Measurements from ENCODE around the gene ANKFY1. TPM values are rescaled to one million over a fixed set of nuclear protein-coding genes. Genes with fewer than 3 reads are reported as not detected.
"Not testable (repeated sequence)": the region's sequence is repeated elsewhere in the genome, so short reads cannot be mapped to it uniquely, and the experiment has no call there.

ANKFY1 gene
- total and polyA plus RNA-seq, 9 donors, result 13.7 to 65.1 (median 45.7) TPM

DNA sequence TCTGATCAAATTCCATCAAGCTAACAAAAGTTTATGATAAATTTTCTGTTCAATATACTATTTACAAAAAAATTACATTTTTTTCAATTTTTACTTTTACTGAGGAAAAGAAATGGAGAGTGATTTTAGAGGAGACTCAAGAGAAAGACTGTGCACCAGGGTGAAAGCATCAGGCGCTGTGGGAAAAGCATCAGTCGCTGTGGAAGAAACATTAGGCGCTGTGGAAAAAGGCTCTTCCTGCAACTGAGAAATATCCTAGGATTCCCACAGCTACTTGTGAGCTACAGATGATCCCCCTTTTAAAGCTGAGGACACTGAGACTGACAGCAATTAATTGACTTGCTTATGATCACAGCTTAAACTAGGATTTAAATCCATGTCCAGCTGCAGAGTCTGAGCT lies 4.9 kb downstream of the ANKFY1 start:
- intact Hi-C loops (cut with DNase I), result no loop called here
- Histone ChIP-seq H3K4me3 (no peak overlapping the region), H3K9me3 (no peaks in the 10 kb centered on the region), H3K27ac (no peak overlapping the region), H3K36me3 (no peaks in the 10 kb centered on the region), H3K27me3 (no peaks in the 10 kb centered on the region), H3K4me1 (ENCODE audit: insufficient read depth) (peaks cover 12% of the 10 kb centered on the region)
- 96 to 100% (median 99%) methylated on average over 3 of the region's 3 CpGs for WGBS, 3 donors
- DNase-seq, result no peak
- TF ChIP-seq EP300 (IDR thresholded peaks at IDR 0.05) (no peak), POLR2A (IDR thresholded peaks at IDR 0.05) (no peak)
- TF ChIP-seq, protein P1, sequence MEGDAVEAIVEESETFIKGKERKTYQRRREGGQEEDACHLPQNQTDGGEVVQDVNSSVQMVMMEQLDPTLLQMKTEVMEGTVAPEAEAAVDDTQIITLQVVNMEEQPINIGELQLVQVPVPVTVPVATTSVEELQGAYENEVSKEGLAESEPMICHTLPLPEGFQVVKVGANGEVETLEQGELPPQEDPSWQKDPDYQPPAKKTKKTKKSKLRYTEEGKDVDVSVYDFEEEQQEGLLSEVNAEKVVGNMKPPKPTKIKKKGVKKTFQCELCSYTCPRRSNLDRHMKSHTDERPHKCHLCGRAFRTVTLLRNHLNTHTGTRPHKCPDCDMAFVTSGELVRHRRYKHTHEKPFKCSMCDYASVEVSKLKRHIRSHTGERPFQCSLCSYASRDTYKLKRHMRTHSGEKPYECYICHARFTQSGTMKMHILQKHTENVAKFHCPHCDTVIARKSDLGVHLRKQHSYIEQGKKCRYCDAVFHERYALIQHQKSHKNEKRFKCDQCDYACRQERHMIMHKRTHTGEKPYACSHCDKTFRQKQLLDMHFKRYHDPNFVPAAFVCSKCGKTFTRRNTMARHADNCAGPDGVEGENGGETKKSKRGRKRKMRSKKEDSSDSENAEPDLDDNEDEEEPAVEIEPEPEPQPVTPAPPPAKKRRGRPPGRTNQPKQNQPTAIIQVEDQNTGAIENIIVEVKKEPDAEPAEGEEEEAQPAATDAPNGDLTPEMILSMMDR (IDR thresholded peaks at IDR 0.05), result no peak

DNA sequence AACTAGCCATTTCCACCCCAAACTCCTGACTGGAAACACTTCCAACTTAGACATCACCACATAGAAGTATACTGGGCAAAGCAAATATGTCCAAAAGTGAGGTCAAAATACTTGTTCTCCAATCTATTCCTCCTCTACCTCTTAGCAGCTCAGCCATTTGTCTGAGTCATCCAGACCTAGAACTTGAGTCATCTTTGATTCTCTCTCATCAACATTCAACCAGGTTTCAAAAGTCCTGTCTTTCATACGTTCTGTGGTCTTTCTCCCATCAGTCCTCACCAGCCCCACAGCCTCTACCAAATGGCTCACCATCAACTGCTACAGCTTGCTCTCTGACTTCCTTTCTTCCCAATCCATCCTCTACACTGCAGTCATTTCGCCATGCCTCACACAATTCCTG lies 6.8 kb downstream of the ANKFY1 start:
- Histone ChIP-seq H3K27me3 (no peaks in the 10 kb centered on the region), H3K4me1 (ENCODE audit: insufficient read depth) (peaks cover under 1% of the 10 kb centered on the region), H3K4me3 (no peak overlapping the region), H3K36me3 (no peaks in the 10 kb centered on the region), H3K27ac (no peak overlapping the region), H3K9me3 (no peaks in the 10 kb centered on the region)
- intact Hi-C loops (cut with DNase I), result no loop called here
- TF ChIP-seq POLR2A (IDR thresholded peaks at IDR 0.05) (no peak), EP300 (IDR thresholded peaks at IDR 0.05) (no peak)
- TF ChIP-seq, protein P1 (IDR thresholded peaks at IDR 0.05), result no peak
- WGBS, 3 donors, result 93 to 100% (median 97%) methylated on average over 2 of the region's 2 CpGs
- DNase-seq, result no peak

DNA sequence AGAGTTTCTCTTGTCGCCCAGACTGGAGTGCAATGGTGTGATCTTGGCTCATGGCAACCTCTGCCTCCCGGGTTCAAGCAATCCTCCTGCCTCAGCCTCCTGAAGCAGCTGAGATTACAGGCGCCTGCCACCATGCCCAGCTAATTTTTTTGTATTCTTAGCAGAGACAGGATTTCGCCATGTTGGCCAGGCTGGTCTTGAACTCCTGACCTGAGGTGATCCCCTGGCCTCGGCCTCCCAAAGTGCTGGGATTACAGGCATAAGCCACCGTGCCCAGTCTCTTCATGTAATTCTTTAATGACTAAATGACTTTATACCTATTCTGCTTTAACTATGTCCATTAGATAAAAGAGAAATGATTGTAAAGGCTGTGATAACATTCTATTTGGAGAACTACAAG lies 8.5 kb downstream of the ANKFY1 start:
- DNase-seq; H3K27me3 ChIP-seq; H3K4me3 ChIP-seq; H3K9me3 ChIP-seq; H3K4me1 ChIP-seq (ENCODE audit: insufficient read depth); H3K27ac ChIP-seq; intact Hi-C loops (cut with DNase I); H3K36me3 ChIP-seq: not testable (repeated sequence)
- 81 to 92% (median 90%) methylated on average over 6 of the region's 6 CpGs for WGBS, 3 donors

DNA sequence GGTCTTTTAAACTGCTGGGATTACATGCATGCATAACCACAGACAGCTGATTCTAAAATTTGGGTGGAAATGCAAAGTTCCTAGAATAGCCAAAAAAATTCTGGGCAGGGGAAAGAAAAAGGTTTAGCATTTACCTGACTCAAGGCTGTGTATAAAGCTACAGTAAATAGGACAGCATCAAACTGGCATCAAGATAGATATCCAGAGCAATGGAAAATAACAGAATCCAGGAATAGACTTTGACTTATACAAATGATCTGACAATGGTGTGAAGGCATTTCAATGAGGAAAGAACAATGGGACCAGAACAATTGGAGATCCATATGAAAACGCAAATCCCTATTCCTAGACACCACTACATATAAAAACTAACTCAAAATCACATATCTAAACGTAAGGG lies 12.9 kb downstream of the ANKFY1 start:
- 81 to 94% (median 85%) methylated on average over 2 of the region's 2 CpGs for WGBS, 3 donors
- DNase-seq, result no peak
- no peak overlapping the region for H3K27ac ChIP-seq

DNA sequence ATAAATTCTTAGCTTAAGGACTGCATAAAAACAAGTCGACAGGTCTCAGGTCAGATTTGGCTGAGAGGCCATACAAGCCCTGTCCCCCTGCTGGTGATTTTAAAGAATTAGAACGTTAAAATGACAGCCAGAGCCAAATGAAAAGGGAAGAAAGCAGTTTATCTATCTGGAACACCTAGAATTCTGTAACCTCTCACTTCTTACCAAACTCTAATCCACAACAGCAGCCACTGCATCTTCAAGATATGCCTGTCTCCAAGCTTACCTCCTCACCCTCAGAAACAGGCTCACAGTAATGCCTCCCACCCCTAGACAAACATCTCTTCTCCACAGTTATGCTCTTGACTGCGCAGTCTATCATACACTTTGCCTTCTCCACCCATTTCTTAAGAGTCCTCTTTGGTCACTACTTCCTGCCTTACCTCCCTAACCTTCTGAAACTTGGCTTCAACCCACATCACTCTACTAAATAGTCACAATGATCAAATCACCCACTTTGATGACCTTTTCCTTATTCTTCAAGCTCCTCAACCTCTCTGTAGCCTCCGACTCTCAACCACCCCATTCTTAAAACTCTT lies 14.2 kb downstream of the ANKFY1 start:
- Histone ChIP-seq H3K27me3 (no peaks in the 10 kb centered on the region), H3K4me3 (no peak overlapping the region), H3K4me1 (ENCODE audit: insufficient read depth) (peaks cover 3% of the 10 kb centered on the region), H3K9me3 (no peaks in the 10 kb centered on the region), H3K36me3 (no peaks in the 10 kb centered on the region), H3K27ac (no peak overlapping the region)
- 52 to 55% (median 54%) methylated on average over 4 of the region's 4 CpGs for WGBS, 3 donors
- no peak for DNase-seq
- intact Hi-C loops (cut with DNase I), result no loop called here
- TF ChIP-seq, protein P1 (IDR thresholded peaks at IDR 0.05), result peak in 1 of 3 donors; percentile 31
- TF ChIP-seq POLR2A (IDR thresholded peaks at IDR 0.05), result no peak

More for the DNA sequence above, 12.9 kb downstream of the ANKFY1 start:
- Histone ChIP-seq H3K9me3 (no peaks in the 10 kb centered on the region), H3K27me3 (no peaks in the 10 kb centered on the region), H3K4me1 (ENCODE audit: insufficient read depth) (peaks cover 3% of the 10 kb centered on the region), H3K36me3 (no peaks in the 10 kb centered on the region), H3K4me3 (no peak overlapping the region)
- TF ChIP-seq, protein P1 (IDR thresholded peaks at IDR 0.05), result no peak
- no peak for TF ChIP-seq EP300 (IDR thresholded peaks at IDR 0.05)
- TF ChIP-seq POLR2A (IDR thresholded peaks at IDR 0.05), result no peak
- intact Hi-C loops (cut with DNase I), result no loop called here
